A549 treated with ZK216348 at 1 μM for 4 hours (cell line): Measurements from ENCODE around the gene CLEC2A. TPM values are rescaled to one million over a fixed set of nuclear protein-coding genes. Genes with fewer than 3 reads are reported as not detected.

Experiments
- total RNA-seq: library from RNA; stranded (reverse); fragments of 200-300 nt; extraction: Qiagen RNA extraction; gene quantifications from 5 replicates; pipeline ENCODE4 v1.2.3, GENCODE V29; 2022; ENCODE audit warnings: low read depth

CLEC2A gene
- not detected in 5 replicates for total RNA-seq

GRCh38 chr12:9932270-9932669 lies at the start of gene CLEC2A:
Gene CLEC2A (minus strand): TSS chr12:9932370. CDS start chr12:9932329, 41 bp downstream.

GRCh38 chr12:9971181-9971580 lies 39.0 kb upstream of the CLEC2A start, which contains the start of gene CLEC12A:
Gene CLEC12A (plus strand): TSS chr12:9971409. CDS start chr12:9971597, 188 bp downstream.

GRCh38 chr12:9881246-9881645 lies 50.9 kb downstream of the CLEC2A start, which contains the start of gene KLRF2:
Gene KLRF2 (plus strand): TSS chr12:9881489. CDS start chr12:9881596, 107 bp downstream.

GRCh38 chr12:9869307-9870161 lies 62.6 kb downstream of the CLEC2A start, which contains the start of gene CLEC2B:
Gene CLEC2B (minus strand): TSS chr12:9869354.

Other genes with a start within 250 kb of the CLEC2A start
- not detected in 5 replicates for gene CLECL1, start 199.3 kb downstream of the CLEC2A start, total RNA-seq
- not detected in 5 replicates for gene CD69, start 171.5 kb downstream of the CLEC2A start, total RNA-seq
- gene KLRF1, start 104.9 kb downstream of the CLEC2A start, total RNA-seq, result not detected in 5 replicates
- gene CLEC2B, start 63.0 kb downstream of the CLEC2A start, total RNA-seq, result 0.98 to 3.1 TPM (median 1.3 TPM) in 5 replicates
- gene KLRF2, start 50.9 kb downstream of the CLEC2A start, total RNA-seq, result not detected in 5 replicates
- not detected in 5 replicates for gene CLEC12A, start 39.0 kb upstream of the CLEC2A start, total RNA-seq
- gene CLEC1B, start 66.8 kb upstream of the CLEC2A start, total RNA-seq, result not detected in 5 replicates
- not detected in 5 replicates for gene CLEC12B, start 78.3 kb upstream of the CLEC2A start, total RNA-seq
- gene CLEC9A, start 98.3 kb upstream of the CLEC2A start, total RNA-seq, result not detected in 5 replicates
- not detected in 5 replicates for gene CLEC1A, start 166.6 kb upstream of the CLEC2A start, total RNA-seq
- gene CLEC7A, start 197.8 kb upstream of the CLEC2A start, total RNA-seq, result not detected in 5 replicates
- gene OLR1, start 239.8 kb upstream of the CLEC2A start, total RNA-seq, result 0.40 to 2.4 TPM (median 0.95 TPM) in 5 replicates
- 0.05 to 0.25 TPM in 2 of 5 replicates, not detected in the others for gene TMEM52B, start 246.7 kb upstream of the CLEC2A start, total RNA-seq